Activated CD8-positive, alpha-beta memory T cell treated with anti-CD3 and anti-CD28 coated beads, Interleukin-2, amount 10 ng/mL, durations not matched to agents 7 days and 5 days (primary cell): Measurements from ENCODE around the gene MATN3. TPM values are rescaled to one million over a fixed set of nuclear protein-coding genes. Genes with fewer than 3 reads are reported as not detected.
A peak's percentile ranks its signal among the peaks of the same experiment; 100 is the strongest.

Experiments
- ATAC-seq: fragments of 150-1000 bp; cut with Tn5 transposase; one replicate; pipeline ENCODE4 v1.10.0; 2021; ENCODE audit warnings: moderate library complexity
- CTCF ChIA-PET: fragments of 350-600 bp; sonication (Branson Sonifier 250); formaldehyde crosslinking; loops from one replicate; lab custom pipeline; 2021; ENCODE audit warnings: antibody characterized with exemption; lab: Charles Lee
- DNase-seq: peaks from one replicate; pipeline ENCODE4 v3.0.0-alpha.2; 2020
- H3K27ac Mint-ChIP-seq: one replicate; pipeline ENCODE4 v1.8.0; 2021; ENCODE audit warnings: mild to moderate bottlenecking, mixed read lengths
- H3K27me3 Mint-ChIP-seq: one replicate; pipeline ENCODE4 v1.8.0; 2021; ENCODE audit warnings: mixed read lengths
- H3K36me3 Mint-ChIP-seq: one replicate; pipeline ENCODE4 v1.8.0; 2021; ENCODE audit warnings: mild to moderate bottlenecking, mixed read lengths
- H3K4me1 Mint-ChIP-seq: one replicate; pipeline ENCODE4 v1.8.0; 2021; ENCODE audit warnings: mixed read lengths
- H3K4me3 Mint-ChIP-seq: one replicate; pipeline ENCODE4 v1.8.0; 2021; ENCODE audit warnings: mild to moderate bottlenecking, moderate library complexity, mixed read lengths
- H3K9me3 Mint-ChIP-seq: one replicate; pipeline ENCODE4 v1.8.0; 2022; ENCODE audit warnings: low read depth, mixed read lengths
- total RNA-seq, 2 experiments: library from RNA; stranded (reverse); gene quantifications; one replicate each; pipeline ENCODE4 v1.2.3, GENCODE V29; 2021

The MATN3 gene
- total RNA-seq, 2 experiments from 2014 or later, result not detected

GRCh38 chr2:19979932-19980331, 32.5 kb downstream of the MATN3 start:
- CTCF ChIA-PET, result interaction anchor here (1.0 kb wide), 1 partner anchor 24 kb away, joined by 3 read pairs; no protein-coding TSS in a partner anchor
- no peaks in the 10 kb centered on the region for H3K27me3 Mint-ChIP-seq
- ATAC-seq (no peak), DNase-seq (no peak)
- no peak overlapping the region for H3K4me3 Mint-ChIP-seq
- peaks cover 18% of the 10 kb centered on the region for H3K36me3 Mint-ChIP-seq
- H3K4me1 Mint-ChIP-seq, result no peaks in the 10 kb centered on the region
- no peaks in the 10 kb centered on the region for H3K9me3 Mint-ChIP-seq
- no peak overlapping the region for H3K27ac Mint-ChIP-seq

- ATAC-seq, result no peak
- Mint-ChIP-seq H3K27me3 (no peaks in the 10 kb centered on the region), H3K27ac (no peak overlapping the region), H3K36me3 (peaks cover 6% of the 10 kb centered on the region), H3K4me3 (no peak overlapping the region), H3K9me3 (no peaks in the 10 kb centered on the region), H3K4me1 (peaks cover 5% of the 10 kb centered on the region)
- DNase-seq, result no peak
- CTCF ChIA-PET, result interaction anchor here (0.7 kb wide), 1 partner anchor 609 kb away, joined by 3 read pairs; no protein-coding TSS in a partner anchor
Observed at GRCh38 chr2:19973466-19973865, 39.0 kb downstream of the MATN3 start.

- CTCF ChIA-PET, result no interaction called here
- no peak overlapping the region for H3K27ac Mint-ChIP-seq
- H3K36me3 Mint-ChIP-seq, result peaks cover 6% of the 10 kb centered on the region
- no peak overlapping the region for H3K4me3 Mint-ChIP-seq
- ATAC-seq, result peak; percentile 68
- no peak for DNase-seq
- H3K9me3 Mint-ChIP-seq, result no peaks in the 10 kb centered on the region
- H3K4me1 Mint-ChIP-seq, result peaks cover 5% of the 10 kb centered on the region
- no peaks in the 10 kb centered on the region for H3K27me3 Mint-ChIP-seq
Observed at GRCh38 chr2:19971691-19972090, 40.8 kb downstream of the MATN3 start.

GRCh38 chr2:19963386-19963785, 49.1 kb downstream of the MATN3 start:
- H3K36me3 Mint-ChIP-seq, result peaks cover 2% of the 10 kb centered on the region
- H3K9me3 Mint-ChIP-seq, result no peaks in the 10 kb centered on the region
- no peak for ATAC-seq
- H3K27ac Mint-ChIP-seq, result no peak overlapping the region
- H3K4me3 Mint-ChIP-seq, result no peak overlapping the region
- CTCF ChIA-PET, result interaction anchor here (1.0 to 1.4 kb wide), 2 partner anchors 8 to 10 kb away, joined by 3 to 5 read pairs; no protein-coding TSS in a partner anchor
- H3K4me1 Mint-ChIP-seq, result no peaks in the 10 kb centered on the region
- no peaks in the 10 kb centered on the region for H3K27me3 Mint-ChIP-seq
- no peak for DNase-seq

- H3K9me3 Mint-ChIP-seq, result no peaks in the 10 kb centered on the region
- no peaks in the 10 kb centered on the region for H3K4me1 Mint-ChIP-seq
- H3K27me3 Mint-ChIP-seq, result no peaks in the 10 kb centered on the region
- no peaks in the 10 kb centered on the region for H3K36me3 Mint-ChIP-seq
- H3K4me3 Mint-ChIP-seq, result no peak overlapping the region
- CTCF ChIA-PET, result interaction anchor here (0.6 to 2.1 kb wide), 20 partner anchors 8 to 695 kb away, joined by 3 to 11 read pairs (median 3); partner anchors contain the start of genes HS1BP3, LAPTM4A, SDC1 and WDR35
- DNase-seq, result peak; percentile 65
- peak; percentile 83 for ATAC-seq
- H3K27ac Mint-ChIP-seq, result no peak overlapping the region
Observed at GRCh38 chr2:19955544-19956422, 56.7 kb downstream of the MATN3 start.

- Mint-ChIP-seq H3K27ac (no peak overlapping the region), H3K4me1 (no peaks in the 10 kb centered on the region), H3K4me3 (no peak overlapping the region), H3K27me3 (no peaks in the 10 kb centered on the region), H3K9me3 (no peaks in the 10 kb centered on the region), H3K36me3 (peaks cover 3% of the 10 kb centered on the region)
- ATAC-seq, result no peak
- CTCF ChIA-PET, result no interaction called here
- no peak for DNase-seq
Observed at GRCh38 chr2:19949071-19949470, 63.4 kb downstream of the MATN3 start.

- ATAC-seq (no peak), DNase-seq (no peak)
- no peak overlapping the region for H3K27ac Mint-ChIP-seq
- no peak overlapping the region for H3K4me3 Mint-ChIP-seq
- peaks cover 3% of the 10 kb centered on the region for H3K36me3 Mint-ChIP-seq
- no peaks in the 10 kb centered on the region for H3K27me3 Mint-ChIP-seq
- H3K9me3 Mint-ChIP-seq, result no peaks in the 10 kb centered on the region
- no peaks in the 10 kb centered on the region for H3K4me1 Mint-ChIP-seq
- CTCF ChIA-PET, result interaction anchor here (0.9 to 1.5 kb wide), 2 partner anchors 15 to 276 kb away, joined by 3 read pairs; no protein-coding TSS in a partner anchor
Observed at GRCh38 chr2:19947184-19947940, 65.1 kb downstream of the MATN3 start.

GRCh38 chr2:19944205-19944845, 68.1 kb downstream of the MATN3 start:
- H3K36me3 Mint-ChIP-seq, result peaks cover 8% of the 10 kb centered on the region
- H3K4me3 Mint-ChIP-seq, result no peak overlapping the region
- no peaks in the 10 kb centered on the region for H3K27me3 Mint-ChIP-seq
- no peaks in the 10 kb centered on the region for H3K9me3 Mint-ChIP-seq
- no peaks in the 10 kb centered on the region for H3K4me1 Mint-ChIP-seq
- DNase-seq (no peak), ATAC-seq (no peak)
- H3K27ac Mint-ChIP-seq, result no peak overlapping the region
- CTCF ChIA-PET, result interaction anchor here (1.7 kb wide), 1 partner anchor 50 kb away, joined by 3 read pairs; no protein-coding TSS in a partner anchor

GRCh38 chr2:19943189-19943588, 69.3 kb downstream of the MATN3 start:
- CTCF ChIA-PET, result interaction anchor here (1.1 to 1.7 kb wide), 3 partner anchors 13 to 393 kb away, joined by 3 read pairs; no protein-coding TSS in a partner anchor
- no peak overlapping the region for H3K27ac Mint-ChIP-seq

GRCh38 chr2:19942199-19942598, 70.3 kb downstream of the MATN3 start:
- Mint-ChIP-seq H3K4me3 (no peak overlapping the region), H3K27ac (no peak overlapping the region), H3K27me3 (no peaks in the 10 kb centered on the region), H3K9me3 (no peaks in the 10 kb centered on the region), H3K4me1 (no peaks in the 10 kb centered on the region), H3K36me3 (peaks cover 8% of the 10 kb centered on the region)
- DNase-seq (no peak), ATAC-seq (no peak)
- CTCF ChIA-PET, result interaction anchor here (1.1 to 1.6 kb wide), 2 partner anchors 14 to 394 kb away, joined by 3 read pairs; no protein-coding TSS in a partner anchor

More at GRCh38 chr2:19943189-19943588, 69.3 kb downstream of the MATN3 start:
- DNase-seq (no peak), ATAC-seq (no peak)
- no peak overlapping the region for H3K4me3 Mint-ChIP-seq
- H3K27me3 Mint-ChIP-seq, result no peaks in the 10 kb centered on the region
- no peaks in the 10 kb centered on the region for H3K9me3 Mint-ChIP-seq
- H3K36me3 Mint-ChIP-seq, result peaks cover 8% of the 10 kb centered on the region
- no peaks in the 10 kb centered on the region for H3K4me1 Mint-ChIP-seq
